Measurements from ENCODE around the gene SLC49A3.

- TF ChIP-seq CTCF (optimal IDR thresholded peaks at IDR 0.05 in 1 of 3, IDR thresholded peaks at IDR 0.05 in 1 of 3, conservative IDR thresholded peaks at IDR 0.05 in 1 of 3; ENCODE audit: extremely low read depth in 1 of 3, insufficient read depth in 2 of 3, low read length in 3 of 3) (no peak), EZH2 (IDR thresholded peaks at IDR 0.05; ENCODE audit: low read length) (no peak)
Measured at GRCh38 chr4:675980-676870, 12.7 kb downstream of the SLC49A3 start.
